Stimulated activated CD8-positive, alpha-beta memory T cell treated with anti-CD3 and anti-CD28 coated beads, Interleukin-15, amount 100 ng/mL, for 24 hours (primary cell): ENCODE data around the gene UXT.

Experiments
- DNase-seq: peaks from one replicate; pipeline ENCODE4 v3.0.0-alpha.2; 2020; ENCODE audit warnings: low read depth

The UXT gene

DNA sequence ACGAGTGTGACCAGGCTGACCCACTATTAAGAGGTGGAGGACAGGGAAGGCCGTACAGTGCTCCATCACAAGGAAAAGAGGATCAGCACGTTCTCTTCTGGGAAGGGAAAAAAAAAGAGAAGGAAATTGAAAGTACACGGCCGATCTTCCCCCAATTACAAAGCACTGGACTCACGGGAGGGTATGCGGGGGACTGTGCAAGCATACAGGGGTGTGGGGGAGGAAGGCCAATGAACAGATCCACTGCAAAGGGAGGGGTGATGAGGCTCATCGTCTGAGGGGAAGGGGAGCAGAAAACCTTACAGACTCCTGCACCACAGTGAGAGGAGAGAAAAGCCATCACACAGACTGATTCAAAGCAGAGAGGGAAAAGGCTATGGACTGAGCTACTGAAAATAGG, 9.7 kb downstream of the UXT start:
- no peak for DNase-seq

DNA sequence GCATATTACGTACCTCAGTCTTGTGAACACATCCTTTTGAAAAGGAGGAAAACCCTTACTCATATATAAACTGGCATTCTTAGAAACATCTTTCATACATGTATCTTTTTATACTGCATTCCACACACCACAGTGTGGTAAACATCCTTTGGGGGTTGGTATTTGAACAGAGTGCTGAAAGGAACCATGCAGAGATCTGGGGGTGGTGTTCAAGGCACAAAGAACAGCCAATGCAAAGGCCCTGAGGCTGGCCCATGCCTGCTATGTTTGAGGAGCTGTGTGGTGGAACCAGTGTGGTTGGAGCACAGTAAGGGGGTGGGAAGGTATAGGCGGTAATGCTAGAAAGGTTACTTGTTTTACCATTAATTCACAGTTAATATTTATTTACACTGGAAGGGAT, 10.6 kb downstream of the UXT start:
- no peak for DNase-seq

DNA sequence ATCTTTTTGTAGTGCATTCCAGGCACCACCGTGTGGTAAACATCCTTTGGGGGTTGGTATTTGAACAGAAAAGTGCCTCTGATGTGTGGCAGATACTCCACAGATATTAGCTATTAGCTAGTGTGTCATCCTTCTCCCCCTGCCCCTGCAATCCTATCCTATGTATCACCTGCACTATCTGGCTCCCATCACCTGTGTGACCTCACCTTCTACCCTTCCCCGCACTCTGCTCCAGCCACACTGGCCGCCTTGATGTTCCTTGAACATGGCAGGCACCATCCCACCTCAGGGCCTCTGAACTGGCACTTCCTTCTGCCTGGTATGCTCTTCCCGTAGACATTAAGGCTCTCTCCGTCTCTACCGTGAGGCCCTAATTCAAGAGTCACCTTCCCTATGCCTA, 12.3 kb downstream of the UXT start:
- DNase-seq, result no peak

DNA sequence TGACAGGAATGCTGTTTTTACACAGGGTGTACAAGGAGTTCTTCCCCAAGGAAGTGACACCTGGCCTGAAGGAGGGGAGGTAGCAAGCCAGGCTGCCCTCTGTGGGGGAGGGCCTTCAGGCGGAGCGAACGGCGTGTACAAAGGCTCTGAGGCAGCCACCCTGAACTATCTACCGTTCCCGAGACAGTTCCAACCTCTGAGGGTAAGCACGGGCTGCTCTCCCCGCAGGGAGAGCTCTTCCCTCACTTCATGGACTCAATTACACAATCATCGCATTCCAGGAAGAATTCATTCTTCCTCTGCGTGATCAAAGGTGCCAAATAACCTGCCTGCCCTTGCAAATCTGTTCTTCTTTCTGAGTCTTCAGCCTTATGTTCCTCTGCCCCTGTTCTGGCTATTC, 13.4 kb downstream of the UXT start:
- no peak for DNase-seq

- DNase-seq, result no peak
These were observed 14.4 kb downstream of the UXT start for GRCh38 chrX:47644557-47645091.

- no peak for DNase-seq
These were observed 15.1 kb downstream of the UXT start for GRCh38 chrX:47643926-47644325.

- no peak for DNase-seq
These were observed 20.2 kb downstream of the UXT start for GRCh38 chrX:47638816-47639215.

DNA sequence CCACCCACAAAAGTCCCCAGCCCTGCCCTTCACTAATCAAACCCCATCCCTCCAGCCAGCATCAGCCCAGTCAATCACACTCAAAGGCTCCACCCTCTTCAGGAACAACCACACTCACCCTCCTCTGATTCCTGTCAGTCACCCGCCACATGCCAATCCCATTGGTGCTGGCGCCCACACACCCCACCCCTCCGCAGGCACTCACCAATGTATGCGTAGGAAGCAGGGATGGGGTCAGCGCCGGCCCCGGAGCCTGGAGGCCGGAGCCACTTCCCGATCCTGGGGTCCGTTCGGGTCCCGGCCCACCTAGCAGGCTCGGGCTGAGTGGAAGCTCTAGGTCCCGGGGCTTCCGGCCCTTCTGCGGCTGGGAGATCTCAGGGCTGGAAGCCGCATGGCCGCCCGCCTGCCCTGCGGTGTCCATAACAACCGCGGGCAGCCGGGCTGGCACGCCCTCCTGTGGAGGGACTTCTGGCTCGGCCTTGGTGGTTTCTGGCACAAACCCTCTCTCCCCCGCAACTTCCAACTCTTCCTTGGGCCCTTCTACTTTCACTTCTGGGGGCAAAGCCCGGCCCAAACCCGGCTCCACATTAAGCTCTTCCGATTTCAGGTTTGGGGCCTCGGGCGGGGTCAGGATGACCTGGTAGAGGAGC, 21.3 kb downstream of the UXT start:
- no peak for DNase-seq

- no peak for DNase-seq
These were observed 24.0 kb downstream of the UXT start for GRCh38 chrX:47634871-47635575.

DNA sequence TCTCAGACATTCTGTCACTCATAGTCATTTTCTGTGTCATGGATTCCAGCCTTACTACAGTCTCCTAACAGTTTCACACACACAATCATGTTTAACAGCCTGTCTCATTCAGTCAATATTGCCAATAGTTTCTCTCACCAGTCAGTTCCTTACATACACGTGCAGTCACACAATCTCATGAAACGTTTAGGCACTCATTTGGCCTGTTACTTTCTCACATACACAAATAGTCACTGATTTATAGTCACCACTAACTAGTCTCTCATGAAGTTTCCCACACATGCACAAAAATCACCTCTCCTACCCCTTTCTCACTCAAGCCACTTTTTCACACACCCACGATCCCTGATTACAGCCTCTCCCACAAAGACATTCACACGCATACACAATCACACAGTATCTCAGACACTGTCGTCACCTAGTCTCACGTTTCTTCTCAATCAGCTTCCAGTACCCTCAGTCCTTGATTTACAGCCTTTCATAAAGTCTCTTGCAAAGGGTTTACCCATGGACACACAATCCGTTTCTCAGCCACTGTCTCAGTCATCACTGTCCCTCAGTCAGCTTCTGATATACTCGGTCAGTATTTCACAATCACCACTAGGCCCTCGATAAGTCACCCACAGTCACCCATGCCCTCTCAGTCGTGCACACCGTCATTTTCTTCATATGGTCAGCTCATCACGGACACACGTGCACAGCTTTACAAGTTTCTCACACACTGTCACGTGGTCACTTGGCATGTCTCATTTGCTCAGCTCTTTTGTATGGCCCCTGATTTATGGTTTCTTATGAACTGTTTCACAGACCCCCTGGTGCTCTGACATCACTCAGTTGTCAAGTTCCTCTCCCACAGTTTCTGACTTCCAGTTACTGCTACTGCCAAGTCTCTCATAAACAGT, 25.0 kb downstream of the UXT start:
- no peak for DNase-seq

DNA sequence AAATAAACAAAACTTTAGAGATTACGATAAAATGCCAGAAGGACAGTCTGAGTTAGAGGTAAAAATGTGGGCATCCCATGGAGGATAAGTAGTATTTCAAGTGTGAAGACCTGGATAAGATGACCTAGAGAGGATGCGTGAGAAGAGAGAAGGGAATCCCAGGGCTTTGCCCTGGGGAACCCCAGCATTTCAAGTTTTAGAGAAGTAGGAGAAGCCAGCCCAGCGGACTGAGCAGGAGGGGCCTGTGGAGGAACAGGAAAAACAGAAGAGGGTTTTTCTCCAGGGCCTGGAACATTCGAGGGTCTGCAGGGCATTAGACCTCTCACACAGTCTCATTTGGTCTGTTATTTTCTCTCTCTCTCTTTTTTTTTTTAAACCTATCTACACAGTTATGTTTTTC, 26.3 kb downstream of the UXT start:
- no peak for DNase-seq

DNA sequence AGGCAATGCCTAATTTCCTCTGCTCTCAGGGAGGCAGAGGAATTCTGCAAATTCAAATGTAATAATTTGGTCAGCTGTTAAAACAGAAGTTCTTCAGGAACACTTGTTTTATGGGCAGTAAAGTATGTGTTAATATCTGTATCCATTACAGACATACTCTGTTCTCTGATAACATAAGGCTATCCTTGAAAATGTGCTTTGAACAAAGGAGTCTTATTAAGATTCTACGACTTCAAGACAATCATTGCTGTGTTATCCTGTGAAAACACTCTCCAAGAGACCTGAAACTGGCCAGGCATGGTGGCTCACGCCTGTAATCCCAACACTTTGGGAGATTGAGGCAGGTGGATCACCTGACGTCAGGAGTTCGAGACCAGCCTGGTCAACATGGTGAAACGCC, 27.3 kb downstream of the UXT start:
- DNase-seq, result no peak

GRCh38 chrX:47629419-47630200, 29.4 kb downstream of the UXT start, which contains the start of gene CFP:
TSS of gene CFP (minus strand) at chrX:47629930. CDS start at chrX:47629844, 86 bp downstream.
- DNase-seq, result no peak

GRCh38 chrX:47628982-47629381, 30.0 kb downstream of the UXT start:
- no peak for DNase-seq

DNA sequence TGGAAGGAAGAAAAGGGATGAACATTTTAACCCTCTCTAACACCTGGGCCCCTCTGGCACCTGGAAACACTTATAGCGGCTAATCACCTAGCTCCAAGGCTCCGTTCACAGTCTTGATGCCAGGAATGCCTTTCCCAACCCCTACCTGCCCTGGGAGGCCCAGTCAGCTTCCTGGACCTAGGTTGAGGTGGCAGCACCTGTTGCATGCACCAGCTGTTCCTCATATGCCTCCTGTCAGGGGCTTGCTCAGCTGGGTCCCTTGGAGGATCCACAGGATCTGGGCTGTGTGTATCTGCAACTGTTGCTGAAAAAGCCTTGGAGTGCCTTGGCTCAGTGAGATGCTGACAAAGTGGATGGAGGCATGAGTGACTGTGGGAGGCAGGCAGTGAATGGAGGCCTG, 33.6 kb downstream of the UXT start:
- DNase-seq, result no peak

DNA sequence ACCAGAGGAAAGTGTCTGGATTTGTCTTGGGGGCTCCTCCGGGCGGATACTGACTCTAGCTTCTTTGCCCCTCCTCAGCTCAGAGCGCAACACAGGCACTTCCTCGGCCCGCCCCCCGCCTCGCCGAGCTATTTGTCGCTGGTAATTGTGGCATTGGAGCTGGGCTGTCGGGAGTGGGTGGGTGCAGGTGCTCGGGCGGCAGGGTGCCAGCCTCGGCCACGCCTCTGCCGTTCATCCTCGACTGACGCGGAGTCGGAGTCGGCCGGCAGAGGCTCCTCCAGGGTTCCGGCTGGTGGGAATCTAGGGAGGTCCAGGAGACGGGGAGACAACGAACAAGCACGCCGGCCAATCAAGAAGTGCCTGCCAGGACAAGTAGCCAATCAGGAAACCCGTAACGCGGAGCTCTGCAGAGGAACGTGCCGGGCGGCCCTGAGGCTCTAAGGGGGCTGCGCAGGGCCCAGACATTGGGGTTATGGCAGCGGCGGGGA, 35.4 kb downstream of the UXT start:
- DNase-seq, result peak; percentile 25

- no peak for DNase-seq
These were observed 37.1 kb downstream of the UXT start for GRCh38 chrX:47621851-47622250.

DNA sequence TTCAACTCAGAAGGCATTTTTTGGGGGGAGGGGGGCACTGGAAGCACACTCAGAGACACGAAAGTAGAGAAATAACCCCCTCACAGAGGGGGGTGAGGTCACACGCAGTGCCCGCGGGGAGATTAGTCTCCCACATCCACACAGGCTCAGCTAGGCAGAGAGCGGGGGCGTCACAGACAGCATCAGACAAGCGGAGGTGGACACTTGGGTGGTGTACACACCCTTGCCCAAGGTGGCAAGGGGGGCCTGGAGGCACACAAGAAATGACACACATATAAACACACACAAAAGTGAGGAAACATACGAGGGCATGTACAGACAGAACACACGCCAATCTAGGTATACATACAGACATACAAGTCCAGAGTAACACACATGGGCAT, 38.7 kb downstream of the UXT start:
- no peak for DNase-seq

DNA sequence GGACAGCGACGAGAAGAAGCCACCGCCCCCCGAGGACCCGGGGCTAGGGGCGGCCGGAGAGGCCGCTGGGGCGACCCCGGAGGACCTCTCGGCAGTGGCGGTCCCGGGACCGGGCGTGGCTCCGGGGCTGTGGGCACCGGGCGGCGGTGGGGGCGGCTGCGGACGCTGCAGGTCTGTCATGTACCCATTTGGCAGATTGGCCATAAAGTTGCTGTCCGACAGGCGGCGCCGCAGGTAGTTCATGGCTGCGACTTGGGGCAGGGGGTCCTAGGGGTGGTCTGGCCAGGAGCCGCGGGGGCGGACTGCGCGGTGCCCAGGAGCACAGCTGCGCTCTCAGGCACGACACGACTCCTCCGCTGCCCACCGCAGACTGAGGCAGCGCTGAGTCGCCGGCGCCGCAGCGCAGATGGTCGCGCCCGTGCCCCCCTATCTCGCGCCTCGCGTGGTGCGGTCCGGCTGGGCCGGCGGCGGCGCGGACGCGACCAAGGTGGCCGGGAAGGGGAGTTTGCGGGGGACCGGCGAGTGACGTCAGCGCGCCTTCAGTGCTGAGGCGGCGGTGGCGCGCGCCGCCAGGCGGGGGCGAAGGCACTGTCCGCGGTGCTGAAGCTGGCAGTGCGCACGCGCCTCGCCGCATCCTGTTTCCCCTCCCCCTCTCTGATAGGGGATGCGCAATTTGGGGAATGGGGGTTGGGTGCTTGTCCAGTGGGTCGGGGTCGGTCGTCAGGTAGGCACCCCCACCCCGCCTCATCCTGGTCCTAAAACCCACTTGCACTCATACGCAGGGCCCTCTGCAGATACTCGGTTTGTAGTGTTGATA, 39.3 kb downstream of the UXT start, which contains the start of gene SYN1:
Gene SYN1 (minus strand): TSS at position 372 of the 817 bp plus-strand sequence. CDS start 129 bp downstream, at position 243.
- peak; percentile 60 for DNase-seq

DNA sequence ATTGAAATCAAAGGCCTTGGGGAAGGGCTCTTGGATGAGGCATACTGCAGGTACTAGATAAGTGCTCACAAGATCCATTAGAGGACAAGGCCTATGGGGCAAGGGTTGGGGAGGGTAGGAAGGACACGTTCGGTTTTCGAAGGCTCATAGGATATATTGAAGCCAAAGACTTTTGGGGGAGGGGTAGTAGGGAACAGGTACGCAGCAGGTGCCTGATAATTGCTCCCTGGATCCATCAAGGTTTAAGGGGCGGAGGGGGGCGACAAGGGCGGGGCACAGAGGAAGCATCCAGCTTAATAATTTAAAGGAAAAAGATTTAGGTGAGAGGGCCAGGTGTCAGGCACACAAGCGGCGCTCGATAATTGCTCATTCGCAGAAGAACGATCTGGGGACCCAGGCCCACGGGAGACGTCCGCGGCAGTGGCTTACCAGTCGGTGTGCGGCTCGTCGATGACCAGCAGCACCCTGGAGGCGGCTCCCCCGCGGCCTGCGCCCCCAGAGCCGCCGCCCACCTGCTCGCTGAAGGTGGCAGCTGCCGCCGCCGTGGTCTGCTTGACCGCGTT, 40.0 kb downstream of the UXT start:
- no peak for DNase-seq
